Stimulated activated naive CD4-positive, alpha-beta T cell (primary cell): ENCODE results near the gene RAD21L1.

ENCODE experiments used
- DNase-seq, 6 experiments: peaks; one replicate each; lab custom pipeline; 2025; lab: John Stamatoyannopoulos, UW

RAD21L1 gene

GRCh38 chr20:1272368-1273100 is 46.7 kb downstream of the RAD21L1 start:
- no peak for DNase-seq

GRCh38 chr20:1273366-1273765 is 47.5 kb downstream of the RAD21L1 start:
- DNase-seq: no peak

GRCh38 chr20:1274485-1275311 is 48.9 kb downstream of the RAD21L1 start:
- DNase-seq: no peak

- no peak for DNase-seq
These were observed 50.1 kb downstream of the RAD21L1 start for GRCh38 chr20:1275919-1276318.

- DNase-seq: no peak
These were observed 51.9 kb downstream of the RAD21L1 start for GRCh38 chr20:1277529-1278322.

GRCh38 chr20:1278993-1279392 is 53.1 kb downstream of the RAD21L1 start:
- DNase-seq: no peak

GRCh38 chr20:1280195-1281102 is 54.6 kb downstream of the RAD21L1 start:
- DNase-seq: no peak

GRCh38 chr20:1281279-1282057 is 55.6 kb downstream of the RAD21L1 start:
- DNase-seq: no peak

- no peak for DNase-seq
These were observed 57.1 kb downstream of the RAD21L1 start for GRCh38 chr20:1282966-1283365.

- no peak for DNase-seq
These were observed 58.0 kb downstream of the RAD21L1 start for GRCh38 chr20:1283522-1284510.

- peak; percentile 17 to 81 (median 54) for DNase-seq
These were observed 60.6 kb downstream of the RAD21L1 start for GRCh38 chr20:1286267-1287024.

GRCh38 chr20:1287306-1287705 is 61.5 kb downstream of the RAD21L1 start:
- DNase-seq: peak in 1 of 6 experiments; percentile 7

GRCh38 chr20:1287787-1288569 is 62.1 kb downstream of the RAD21L1 start:
- no peak for DNase-seq

GRCh38 chr20:1291191-1291741 is 65.4 kb downstream of the RAD21L1 start:
- no peak for DNase-seq

- no peak for DNase-seq
These were observed 66.8 kb downstream of the RAD21L1 start for GRCh38 chr20:1292620-1293019.

- no peak for DNase-seq
These were observed 68.0 kb downstream of the RAD21L1 start for GRCh38 chr20:1293641-1294379.

GRCh38 chr20:1294497-1294896 is 68.7 kb downstream of the RAD21L1 start:
- DNase-seq: no peak
